ENCODE results near the gene PIM1.
"Not testable (repeated sequence)": the region's sequence is repeated elsewhere in the genome, so short reads cannot be mapped to it uniquely, and the experiment has no call there.

PIM1 gene

GRCh38 chr6:37187321-37188022, 17.5 kb downstream of the PIM1 start:
- no peak for DNase-seq (ENCODE audit: low read depth in 2 of 2, low spot score in 1 of 2)

- no peak for DNase-seq (ENCODE audit: low read depth in 2 of 2, low spot score in 1 of 2)
Measured at GRCh38 chr6:37188962-37189510, 19.1 kb downstream of the PIM1 start.

GRCh38 chr6:37190159-37190535, 20.2 kb downstream of the PIM1 start:
- no peak for DNase-seq (ENCODE audit: low read depth in 2 of 2, low spot score in 1 of 2)

GRCh38 chr6:37192666-37193065, 22.7 kb downstream of the PIM1 start:
- DNase-seq (ENCODE audit: low read depth in 2 of 2, low spot score in 1 of 2), result no peak

- DNase-seq (ENCODE audit: low read depth in 2 of 2, low spot score in 1 of 2), result not testable (repeated sequence)
Measured at GRCh38 chr6:37194886-37195285, 24.9 kb downstream of the PIM1 start.

GRCh38 chr6:37196451-37196850, 26.5 kb downstream of the PIM1 start:
- DNase-seq (ENCODE audit: low read depth in 2 of 2, low spot score in 1 of 2), result not testable (repeated sequence)

- no peak for DNase-seq (ENCODE audit: low read depth in 2 of 2, low spot score in 1 of 2)
Measured at GRCh38 chr6:37200085-37200484, 30.1 kb downstream of the PIM1 start.

- DNase-seq (ENCODE audit: low read depth in 2 of 2, low spot score in 1 of 2), result no peak
Measured at GRCh38 chr6:37201726-37202125, 31.8 kb downstream of the PIM1 start.

GRCh38 chr6:37202788-37203491, 33.0 kb downstream of the PIM1 start:
- no peak for DNase-seq (ENCODE audit: low read depth in 2 of 2, low spot score in 1 of 2)

GRCh38 chr6:37204014-37204751, 34.2 kb downstream of the PIM1 start:
- no peak for DNase-seq (ENCODE audit: low read depth in 2 of 2, low spot score in 1 of 2)

GRCh38 chr6:37205175-37205996, 35.4 kb downstream of the PIM1 start:
- no peak for DNase-seq (ENCODE audit: low read depth in 2 of 2, low spot score in 1 of 2)

GRCh38 chr6:37205997-37206340, 36.0 kb downstream of the PIM1 start:
- no peak for DNase-seq (ENCODE audit: low read depth in 2 of 2, low spot score in 1 of 2)

- no peak for DNase-seq (ENCODE audit: low read depth in 2 of 2, low spot score in 1 of 2)
Measured at GRCh38 chr6:37206622-37207021, 36.7 kb downstream of the PIM1 start.

GRCh38 chr6:37207903-37208456, 38.0 kb downstream of the PIM1 start:
- DNase-seq (ENCODE audit: low read depth in 2 of 2, low spot score in 1 of 2), result peak; percentile 75 to 85

GRCh38 chr6:37208793-37209192, 38.8 kb downstream of the PIM1 start:
- no peak for DNase-seq (ENCODE audit: low read depth in 2 of 2, low spot score in 1 of 2)

- DNase-seq (ENCODE audit: low read depth in 2 of 2, low spot score in 1 of 2), result no peak
Measured at GRCh38 chr6:37209461-37210205, 39.7 kb downstream of the PIM1 start.

GRCh38 chr6:37210313-37210968, 40.5 kb downstream of the PIM1 start:
- DNase-seq (ENCODE audit: low read depth in 2 of 2, low spot score in 1 of 2), result peak; percentile 50 to 75

- no peak for DNase-seq (ENCODE audit: low read depth in 2 of 2, low spot score in 1 of 2)
Measured at GRCh38 chr6:37212268-37212667, 42.3 kb downstream of the PIM1 start.

GRCh38 chr6:37218061-37218460, 48.1 kb downstream of the PIM1 start:
- DNase-seq (ENCODE audit: low read depth in 2 of 2, low spot score in 1 of 2), result no peak

- DNase-seq (ENCODE audit: low read depth in 2 of 2, low spot score in 1 of 2), result no peak
Measured at GRCh38 chr6:37218511-37218910, 48.6 kb downstream of the PIM1 start.
